Activated naive CD8-positive, alpha-beta T cell treated with anti-CD3 and anti-CD28 coated beads, Interleukin-2, amount 10 ng/mL, durations not matched to agents 7 days and 5 days (primary cell): ENCODE data around the gene KCNK18. TPM values are rescaled to one million over a fixed set of nuclear protein-coding genes. Genes with fewer than 3 reads are reported as not detected.
"Not testable (repeated sequence)": the region's sequence is repeated elsewhere in the genome, so short reads cannot be mapped to it uniquely, and the experiment has no call there.

Experiments used
- ATAC-seq: fragments of 150-1000 bp; cut with Tn5 transposase; one replicate; pipeline ENCODE4 v1.10.0; 2021; ENCODE audit warnings: low read depth, moderate library complexity
- POLR2A ChIA-PET: fragments of 350-600 bp; sonication (Branson Sonifier 250); formaldehyde crosslinking; loops from one replicate; lab custom pipeline; 2021; ENCODE audit warnings: antibody characterized with exemption; lab: Charles Lee
- DNase-seq: peaks from one replicate; pipeline ENCODE4 v3.0.0; 2021
- H3K27ac Mint-ChIP-seq: one replicate; pipeline ENCODE4 v1.8.0; 2022; ENCODE audit warnings: mild to moderate bottlenecking, mixed read lengths
- H3K27me3 Mint-ChIP-seq: one replicate; pipeline ENCODE4 v1.8.0; 2022; ENCODE audit warnings: mild to moderate bottlenecking, moderate library complexity, mixed read lengths
- H3K36me3 Mint-ChIP-seq: one replicate; pipeline ENCODE4 v1.8.0; 2021; ENCODE audit warnings: mild to moderate bottlenecking, mixed read lengths
- H3K4me1 Mint-ChIP-seq: one replicate; pipeline ENCODE4 v1.8.0; 2021; ENCODE audit warnings: mixed read lengths
- H3K4me3 Mint-ChIP-seq: one replicate; pipeline ENCODE4 v1.8.0; 2022; ENCODE audit warnings: mild to moderate bottlenecking, moderate library complexity, mixed read lengths
- H3K9me3 Mint-ChIP-seq: one replicate; pipeline ENCODE4 v1.8.0; 2021; ENCODE audit warnings: mixed read lengths
- total RNA-seq, 2 experiments: library from RNA; stranded (reverse); gene quantifications; one replicate each; pipeline ENCODE4 v1.2.3, GENCODE V29; 2021

KCNK18 gene
- total RNA-seq, 2 experiments from 2014 or later: not detected

DNA sequence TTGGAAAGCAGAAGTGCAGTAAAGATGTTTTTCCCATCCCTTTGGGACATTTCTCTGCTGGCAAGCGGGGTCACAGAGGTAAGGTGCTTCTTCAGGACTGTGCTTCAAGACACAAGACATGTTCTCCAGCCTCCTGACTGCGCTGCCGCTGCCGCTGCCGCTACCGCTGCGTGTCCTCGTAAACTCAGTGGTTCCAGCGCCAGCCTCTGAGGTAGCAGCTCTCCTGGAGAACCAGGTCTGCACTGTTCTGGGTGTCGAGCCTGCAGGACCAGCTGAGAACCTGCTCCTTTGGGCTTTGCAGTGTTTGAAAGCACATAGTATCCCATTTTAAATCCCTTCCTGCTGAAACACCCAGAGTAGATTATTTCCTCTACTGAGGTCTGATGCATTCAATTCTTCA is 13.0 kb upstream of the KCNK18 start:
- no peak for DNase-seq
- H3K4me3 Mint-ChIP-seq: no peak overlapping the region
- POLR2A ChIA-PET: no interaction called here

DNA sequence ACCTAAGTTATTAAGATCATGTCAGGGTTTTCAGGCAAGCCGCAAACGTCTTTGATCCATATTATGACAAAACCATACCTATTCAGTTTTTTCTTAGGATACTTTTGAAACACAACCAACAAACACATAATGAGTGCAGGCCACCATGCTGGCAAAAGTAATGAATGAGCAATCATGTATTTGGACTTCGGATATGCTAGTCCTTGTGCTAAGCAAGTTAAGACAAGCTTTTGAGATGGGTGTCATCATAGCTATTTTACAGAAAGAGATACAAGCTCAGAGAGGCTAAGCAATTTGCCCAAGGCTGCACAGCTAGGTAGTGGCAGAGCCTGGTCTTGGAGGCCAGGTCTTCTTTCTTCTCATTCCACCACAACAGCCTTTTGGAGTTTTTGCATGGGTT is 12.5 kb upstream of the KCNK18 start:
- POLR2A ChIA-PET: no interaction called here
- ATAC-seq: no peak
- Mint-ChIP-seq H3K36me3 (no peaks in the 10 kb centered on the region), H3K27ac (no peak overlapping the region), H3K4me3 (no peak overlapping the region), H3K4me1 (no peaks in the 10 kb centered on the region), H3K27me3 (peaks cover 2% of the 10 kb centered on the region), H3K9me3 (no peaks in the 10 kb centered on the region)
- DNase-seq: no peak

More for the DNA sequence above, 13.0 kb upstream of the KCNK18 start:
- H3K36me3 Mint-ChIP-seq: no peaks in the 10 kb centered on the region
- H3K27ac Mint-ChIP-seq: no peak overlapping the region
- no peaks in the 10 kb centered on the region for H3K9me3 Mint-ChIP-seq
- H3K4me1 Mint-ChIP-seq: no peaks in the 10 kb centered on the region
- ATAC-seq: no peak
- peaks cover 2% of the 10 kb centered on the region for H3K27me3 Mint-ChIP-seq

DNA sequence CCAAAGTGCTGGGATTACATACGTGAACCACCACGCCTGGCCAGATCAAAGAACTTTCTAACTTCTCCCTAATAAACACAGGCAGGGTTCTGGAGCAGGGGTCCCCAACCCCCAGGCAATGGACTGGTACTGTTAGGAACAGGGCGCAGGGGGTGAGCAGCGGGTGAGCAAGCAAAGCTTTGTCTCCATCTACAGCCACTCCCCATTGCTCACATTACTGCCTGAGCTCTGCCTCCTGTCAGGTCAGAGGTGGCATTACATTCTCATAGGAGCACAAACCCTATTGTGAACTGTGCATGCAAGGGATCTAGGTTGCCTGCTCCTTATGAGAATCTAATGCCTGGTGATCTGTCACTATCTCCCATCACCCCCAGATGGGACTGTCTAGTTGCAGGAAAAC is 11.5 kb upstream of the KCNK18 start:
- ATAC-seq, H3K27ac Mint-ChIP-seq, H3K36me3 Mint-ChIP-seq, DNase-seq, H3K9me3 Mint-ChIP-seq, H3K27me3 Mint-ChIP-seq, H3K4me3 Mint-ChIP-seq, POLR2A ChIA-PET, H3K4me1 Mint-ChIP-seq: not testable (repeated sequence)

DNA sequence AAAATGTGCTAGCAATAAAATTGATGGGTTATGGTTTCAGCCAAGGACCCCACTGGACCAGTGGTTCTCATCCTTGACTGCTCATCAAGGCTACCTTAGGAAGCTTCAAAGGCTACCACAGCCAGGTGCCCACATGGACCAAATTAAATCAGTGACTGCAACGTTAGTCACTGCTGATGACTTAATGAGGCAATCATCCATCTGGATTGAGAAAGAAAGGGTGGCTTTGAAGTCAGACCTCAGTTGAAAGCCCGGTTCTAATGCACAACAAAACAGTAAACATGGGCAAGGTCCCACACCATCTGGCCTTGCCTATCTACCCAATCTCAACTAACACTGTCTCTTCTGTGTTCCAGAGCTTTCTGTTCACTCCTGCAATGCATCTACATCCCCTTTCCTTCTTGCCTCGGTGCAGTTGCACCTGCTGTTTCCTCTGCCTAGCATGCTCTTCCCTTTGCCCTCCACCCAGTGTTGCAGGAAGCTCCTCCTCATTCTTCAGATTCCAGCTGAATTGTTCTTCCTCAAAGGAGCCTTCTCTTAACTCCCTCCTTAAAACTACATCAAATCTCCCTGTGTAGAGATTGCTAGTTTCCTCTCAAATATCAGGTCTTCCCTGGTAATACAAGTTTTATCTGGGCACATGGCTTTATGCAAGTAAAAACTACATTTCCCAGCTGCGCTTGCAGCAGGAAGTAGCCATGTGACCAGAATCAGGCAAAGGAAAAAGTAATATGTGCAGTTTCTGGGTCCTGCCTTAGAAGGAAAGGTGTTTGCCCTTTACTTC is 10.3 kb upstream of the KCNK18 start:
- H3K36me3 Mint-ChIP-seq: no peaks in the 10 kb centered on the region
- no peak for DNase-seq
- H3K27ac Mint-ChIP-seq: peak overlapping the region; percentile 2
- H3K4me3 Mint-ChIP-seq: no peak overlapping the region
- peaks cover 2% of the 10 kb centered on the region for H3K27me3 Mint-ChIP-seq
- H3K9me3 Mint-ChIP-seq: no peaks in the 10 kb centered on the region
- ATAC-seq: no peak
- POLR2A ChIA-PET: no interaction called here
- H3K4me1 Mint-ChIP-seq: no peaks in the 10 kb centered on the region

DNA sequence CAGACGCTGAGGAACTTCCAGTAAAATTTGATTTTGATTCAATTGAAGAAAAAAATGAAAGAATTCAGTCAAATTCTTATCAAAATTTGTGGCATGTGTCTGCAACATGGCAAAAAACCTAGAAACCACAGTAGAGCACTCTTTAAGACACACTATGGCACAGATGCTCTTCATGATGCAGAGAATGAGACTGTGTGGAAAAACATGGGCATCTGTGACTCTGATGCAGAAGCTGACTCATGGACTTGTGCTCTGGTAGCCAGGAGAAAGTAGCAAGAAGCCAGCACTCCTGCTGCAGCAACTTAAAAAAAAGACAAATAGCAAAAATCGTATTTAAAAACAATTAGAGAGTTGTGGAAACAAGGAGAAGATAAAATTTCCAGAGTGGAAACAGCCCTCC is 8.9 kb upstream of the KCNK18 start:
- DNase-seq (no peak), ATAC-seq (no peak)
- POLR2A ChIA-PET: no interaction called here
- Mint-ChIP-seq H3K27me3 (peaks cover 2% of the 10 kb centered on the region), H3K36me3 (no peaks in the 10 kb centered on the region), H3K27ac (no peak overlapping the region), H3K4me1 (no peaks in the 10 kb centered on the region), H3K9me3 (no peaks in the 10 kb centered on the region), H3K4me3 (no peak overlapping the region)

DNA sequence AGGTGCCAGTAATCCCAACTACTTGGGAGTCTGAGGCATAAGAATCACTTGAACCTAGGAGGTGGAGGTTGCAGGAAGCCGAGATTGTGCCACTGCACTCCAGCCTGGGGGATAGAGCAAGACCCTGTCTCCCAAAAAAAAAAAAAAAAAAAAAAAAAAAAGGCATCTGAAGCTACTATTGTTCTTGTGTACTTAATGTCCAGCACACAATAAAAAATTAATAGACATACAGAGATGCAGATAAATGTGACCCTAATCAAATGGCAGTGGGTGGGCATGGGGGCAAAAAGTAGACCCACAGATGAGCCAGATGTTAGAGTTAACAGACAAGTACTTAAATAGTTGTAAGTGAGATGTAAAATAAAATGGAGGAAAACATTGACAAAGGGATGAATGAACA is 7.7 kb upstream of the KCNK18 start:
- no peak overlapping the region for H3K27ac Mint-ChIP-seq
- H3K4me3 Mint-ChIP-seq: no peak overlapping the region
- no peaks in the 10 kb centered on the region for H3K9me3 Mint-ChIP-seq
- ATAC-seq (no peak), DNase-seq (no peak)
- no peaks in the 10 kb centered on the region for H3K4me1 Mint-ChIP-seq
- POLR2A ChIA-PET: no interaction called here
- no peaks in the 10 kb centered on the region for H3K27me3 Mint-ChIP-seq
- no peaks in the 10 kb centered on the region for H3K36me3 Mint-ChIP-seq

DNA sequence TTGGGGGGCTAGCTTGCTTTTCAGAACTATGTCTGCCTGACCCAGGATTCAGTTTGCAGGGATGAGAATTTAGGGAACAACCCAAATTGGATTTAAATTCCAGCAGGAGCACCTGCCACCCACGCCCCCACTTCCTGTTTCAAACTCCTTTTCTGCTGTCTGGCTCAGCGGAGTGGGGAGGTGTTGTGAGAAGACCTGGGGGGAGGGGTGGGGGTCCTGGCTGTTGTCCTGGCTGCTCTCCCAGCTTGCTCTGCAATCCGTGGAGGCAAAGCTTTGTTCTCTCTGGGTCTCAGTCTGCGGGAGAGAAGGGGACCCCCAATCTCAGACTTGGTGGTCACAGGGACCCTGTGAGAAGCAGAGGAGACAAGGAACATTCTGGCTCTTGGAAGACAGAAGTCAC is 799 bp downstream of the KCNK18 start:
- Mint-ChIP-seq H3K36me3 (no peaks in the 10 kb centered on the region), H3K27me3 (no peaks in the 10 kb centered on the region), H3K27ac (no peak overlapping the region), H3K4me3 (no peak overlapping the region), H3K9me3 (no peaks in the 10 kb centered on the region), H3K4me1 (no peaks in the 10 kb centered on the region)
- no peak for DNase-seq
- POLR2A ChIA-PET: no interaction called here
- no peak for ATAC-seq

DNA sequence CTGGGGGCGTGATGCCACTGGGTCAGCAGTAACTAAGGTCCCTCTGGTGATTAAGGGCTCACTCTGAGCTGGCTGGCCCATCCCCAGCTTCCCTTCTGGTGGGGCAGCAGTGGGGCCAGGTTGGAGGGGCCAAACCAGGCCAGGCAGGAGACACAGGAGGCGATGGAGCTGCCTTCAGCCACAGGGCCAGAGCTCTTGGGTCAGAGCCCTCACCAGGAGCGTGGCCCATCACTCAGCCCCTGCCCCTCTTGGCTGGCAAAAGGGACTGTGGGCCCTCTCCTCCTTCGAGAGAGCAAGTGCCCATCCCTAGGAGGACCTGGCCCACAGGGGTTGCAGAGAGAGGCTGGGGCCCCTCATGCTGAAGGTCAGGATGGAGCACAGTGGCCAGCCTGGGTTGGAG is 4.5 kb downstream of the KCNK18 start:
- no peaks in the 10 kb centered on the region for H3K36me3 Mint-ChIP-seq
- POLR2A ChIA-PET: no interaction called here
- H3K27ac Mint-ChIP-seq: no peak overlapping the region
- no peaks in the 10 kb centered on the region for H3K4me1 Mint-ChIP-seq
- H3K4me3 Mint-ChIP-seq: no peak overlapping the region
- H3K27me3 Mint-ChIP-seq: no peaks in the 10 kb centered on the region
- peaks cover 2% of the 10 kb centered on the region for H3K9me3 Mint-ChIP-seq
- DNase-seq (no peak), ATAC-seq (no peak)

DNA sequence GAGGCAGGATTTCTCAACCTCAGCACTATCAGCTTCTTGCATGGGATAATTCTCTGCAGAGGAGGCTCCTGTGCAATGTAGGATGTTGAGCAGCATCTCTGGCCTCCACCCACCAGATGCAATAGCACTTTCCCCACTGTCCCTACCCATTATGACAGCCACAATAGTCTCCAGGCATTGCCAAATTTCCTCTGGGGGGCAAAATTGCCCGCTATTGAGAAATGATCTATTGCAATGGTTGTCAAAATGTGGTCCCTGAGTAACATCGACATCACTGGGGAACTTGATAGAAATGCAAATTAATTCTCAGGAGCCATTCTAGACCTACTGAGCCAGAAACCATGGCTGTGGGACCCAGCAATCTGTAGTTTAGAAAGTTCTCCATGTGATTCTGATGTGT is 7.0 kb downstream of the KCNK18 start:
- DNase-seq: no peak
- H3K9me3 Mint-ChIP-seq: peaks cover 2% of the 10 kb centered on the region
- no peaks in the 10 kb centered on the region for H3K36me3 Mint-ChIP-seq
- H3K4me1 Mint-ChIP-seq: no peaks in the 10 kb centered on the region
- no peak overlapping the region for H3K4me3 Mint-ChIP-seq
- H3K27ac Mint-ChIP-seq: no peak overlapping the region
- no peak for ATAC-seq
- H3K27me3 Mint-ChIP-seq: no peaks in the 10 kb centered on the region
- POLR2A ChIA-PET: no interaction called here

DNA sequence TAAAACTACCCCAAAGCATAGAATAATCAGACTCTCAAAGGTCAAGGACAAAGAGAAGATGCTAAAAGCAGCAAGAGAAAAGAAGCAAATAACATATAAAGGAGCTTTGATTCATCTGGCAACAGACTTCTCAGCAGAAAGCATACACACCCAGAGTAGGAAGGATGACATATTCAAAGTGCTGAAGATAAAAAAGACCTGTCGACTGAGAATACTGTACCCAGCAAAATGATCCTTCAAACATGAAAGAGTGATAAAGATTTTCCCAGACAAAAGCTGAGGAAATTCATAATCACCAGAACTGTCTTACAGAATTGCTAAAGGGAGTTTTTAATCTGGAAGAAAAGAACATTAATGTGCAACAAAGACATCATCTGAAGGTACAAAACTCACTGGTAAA is 14.9 kb downstream of the KCNK18 start:
- Mint-ChIP-seq H3K36me3 (no peaks in the 10 kb centered on the region), H3K4me1 (no peaks in the 10 kb centered on the region), H3K4me3 (no peak overlapping the region), H3K9me3 (peaks cover 9% of the 10 kb centered on the region), H3K27me3 (peaks cover 38% of the 10 kb centered on the region), H3K27ac (no peak overlapping the region)
- ATAC-seq (no peak), DNase-seq (no peak)
- POLR2A ChIA-PET: no interaction called here

DNA sequence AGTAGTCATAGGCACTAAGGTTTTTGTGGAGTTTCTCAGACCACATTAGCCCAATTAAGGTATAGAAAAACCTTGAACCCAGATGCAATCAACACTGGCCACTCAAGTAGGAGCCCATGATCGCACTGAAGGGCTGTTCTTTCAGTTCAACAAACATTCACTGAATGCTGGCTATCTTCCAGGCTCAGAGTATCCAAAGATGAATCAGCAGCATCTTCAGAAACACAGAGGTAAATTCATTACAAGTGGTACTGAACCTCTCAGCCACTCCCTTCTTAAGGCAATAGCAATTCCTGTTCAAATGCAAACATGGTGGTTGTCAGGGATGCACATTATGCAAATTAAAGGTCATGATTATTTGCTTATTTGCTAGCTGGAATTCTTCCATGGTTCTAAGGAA is 17.1 kb downstream of the KCNK18 start:
- DNase-seq (no peak), ATAC-seq (no peak)
- Mint-ChIP-seq H3K27me3 (peaks cover 44% of the 10 kb centered on the region), H3K27ac (no peak overlapping the region), H3K4me1 (peaks cover 2% of the 10 kb centered on the region), H3K9me3 (peaks cover 9% of the 10 kb centered on the region), H3K36me3 (no peaks in the 10 kb centered on the region), H3K4me3 (no peak overlapping the region)
- POLR2A ChIA-PET: no interaction called here

DNA sequence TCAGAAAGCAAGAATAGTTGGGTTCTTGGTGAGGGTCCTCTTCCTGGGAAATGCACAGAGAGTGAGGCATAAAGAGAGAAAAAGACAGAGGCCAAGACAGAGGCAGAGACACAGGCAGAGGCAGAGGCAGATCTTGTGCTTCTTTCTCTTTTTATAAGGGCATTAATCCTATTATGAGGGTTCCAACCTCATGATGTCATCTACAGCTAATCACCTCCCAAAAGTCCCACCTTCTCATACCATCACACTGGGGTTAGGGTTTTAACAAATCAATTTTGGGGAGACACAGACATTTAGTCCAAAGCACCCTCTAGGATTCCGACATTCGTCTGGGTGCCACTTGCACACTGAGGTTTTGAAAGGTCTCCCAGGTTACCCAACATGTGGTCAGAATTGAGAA is 17.8 kb downstream of the KCNK18 start:
- peaks cover 2% of the 10 kb centered on the region for H3K4me1 Mint-ChIP-seq
- POLR2A ChIA-PET: no interaction called here
- no peak overlapping the region for H3K27ac Mint-ChIP-seq
- peaks cover 9% of the 10 kb centered on the region for H3K9me3 Mint-ChIP-seq
- DNase-seq (no peak), ATAC-seq (no peak)
- H3K36me3 Mint-ChIP-seq: no peaks in the 10 kb centered on the region
- peaks cover 48% of the 10 kb centered on the region for H3K27me3 Mint-ChIP-seq
- H3K4me3 Mint-ChIP-seq: peak overlapping the region; percentile 38

DNA sequence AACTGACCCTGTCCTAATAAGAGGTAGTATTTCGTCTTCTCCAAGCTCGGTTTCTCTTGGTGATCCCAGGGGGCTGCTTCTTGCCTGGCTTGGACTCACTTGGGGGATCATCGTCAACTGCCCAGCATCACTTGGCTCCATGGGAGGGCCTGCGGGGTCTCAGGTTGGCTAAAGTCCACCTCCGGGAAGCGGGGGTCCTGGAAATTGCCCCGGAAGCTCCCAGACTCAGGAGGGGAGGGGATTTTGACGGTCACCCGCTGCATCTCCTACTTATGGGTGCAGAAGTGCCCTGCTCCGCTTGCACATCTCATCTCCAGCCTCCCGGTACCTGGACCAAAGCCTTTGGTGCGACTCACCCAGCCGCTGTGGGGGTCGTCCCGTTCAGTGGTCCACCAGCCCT is 18.7 kb downstream of the KCNK18 start:
- DNase-seq (no peak), ATAC-seq (no peak)
- POLR2A ChIA-PET: interaction anchor here (1.4 kb wide), 1 partner anchor 104 kb away, joined by 6 read pairs; no protein-coding TSS in a partner anchor
- peaks cover 9% of the 10 kb centered on the region for H3K9me3 Mint-ChIP-seq
- H3K4me3 Mint-ChIP-seq: peak overlapping the region; percentile 35
- no peaks in the 10 kb centered on the region for H3K36me3 Mint-ChIP-seq
- H3K4me1 Mint-ChIP-seq: peaks cover 2% of the 10 kb centered on the region
- H3K27ac Mint-ChIP-seq: no peak overlapping the region
- peaks cover 49% of the 10 kb centered on the region for H3K27me3 Mint-ChIP-seq

DNA sequence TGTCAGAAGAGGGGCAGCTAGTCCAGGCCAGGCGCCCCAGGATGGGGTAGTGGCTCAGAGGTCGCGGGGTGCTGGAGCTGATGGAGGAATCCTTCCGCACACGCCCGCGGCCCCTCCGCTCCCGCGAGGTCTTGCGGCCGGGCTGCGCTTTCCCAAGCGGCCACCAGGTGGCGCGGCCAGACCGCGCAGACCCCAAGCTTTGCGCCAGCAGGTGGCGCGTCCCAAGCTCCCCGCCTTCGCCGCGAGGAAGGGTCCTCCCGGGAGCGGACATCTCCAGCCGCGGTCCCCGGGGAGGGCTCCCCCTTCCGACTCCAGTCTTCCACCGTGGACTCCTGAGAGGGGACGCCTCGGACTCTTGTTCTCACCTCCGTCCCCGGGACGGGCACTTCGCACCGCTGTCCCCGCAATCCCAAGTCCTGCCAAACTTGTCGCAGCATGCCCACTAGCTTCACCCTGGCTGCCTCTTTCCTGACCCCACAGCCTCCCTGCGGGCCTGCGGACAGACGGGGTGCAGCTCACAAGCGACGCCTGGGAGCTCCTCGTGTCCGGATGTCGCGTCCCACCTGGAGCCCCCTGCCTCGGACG is 19.4 kb downstream of the KCNK18 start:
- peak overlapping the region; percentile 76 for H3K4me3 Mint-ChIP-seq
- peak; percentile 84 for DNase-seq
- H3K4me1 Mint-ChIP-seq: peaks cover 2% of the 10 kb centered on the region
- peaks cover 6% of the 10 kb centered on the region for H3K9me3 Mint-ChIP-seq
- no peaks in the 10 kb centered on the region for H3K36me3 Mint-ChIP-seq
- peaks cover 44% of the 10 kb centered on the region for H3K27me3 Mint-ChIP-seq
- POLR2A ChIA-PET: interaction anchor here (1.4 kb wide), 1 partner anchor 103 kb away, joined by 6 read pairs; no protein-coding TSS in a partner anchor
- H3K27ac Mint-ChIP-seq: no peak overlapping the region
- peak; percentile 72 for ATAC-seq
